Measurements from ENCODE around the gene BRD3OS.

BRD3OS gene

DNA sequence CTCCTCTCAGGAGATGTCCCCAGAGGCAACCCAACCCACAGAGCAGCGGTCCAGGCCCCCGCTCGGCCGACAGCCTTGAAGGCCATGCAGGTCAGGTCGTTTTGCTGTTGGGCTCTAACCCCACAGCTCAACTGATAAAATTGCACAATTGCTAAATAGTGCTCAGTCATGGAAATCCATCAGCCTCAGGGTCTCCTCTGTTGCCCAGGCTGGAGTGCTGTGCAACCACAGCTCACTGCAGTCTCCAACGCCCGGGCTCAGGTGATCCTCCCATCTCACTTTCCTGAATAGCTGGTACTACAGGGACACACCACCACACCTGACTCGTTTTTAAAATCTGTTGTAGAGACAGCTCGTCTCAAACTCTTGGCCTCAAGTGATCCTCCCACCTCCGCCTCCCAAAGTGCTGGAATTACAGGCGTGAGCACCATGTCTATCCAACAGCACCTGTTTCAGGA, 18.3 kb downstream of the BRD3OS start:
- DNase-seq, result no peak
- H3K36me3 Mint-ChIP-seq, result peaks cover 30% of the 10 kb centered on the region
- CTCF ChIA-PET, result no interaction called here
- H3K4me1 Mint-ChIP-seq, result no peaks in the 10 kb centered on the region
- no peak overlapping the region for H3K27ac Mint-ChIP-seq
- H3K9me3 Mint-ChIP-seq, result no peaks in the 10 kb centered on the region
- H3K4me3 Mint-ChIP-seq, result no peak overlapping the region
- no peaks in the 10 kb centered on the region for H3K27me3 Mint-ChIP-seq

DNA sequence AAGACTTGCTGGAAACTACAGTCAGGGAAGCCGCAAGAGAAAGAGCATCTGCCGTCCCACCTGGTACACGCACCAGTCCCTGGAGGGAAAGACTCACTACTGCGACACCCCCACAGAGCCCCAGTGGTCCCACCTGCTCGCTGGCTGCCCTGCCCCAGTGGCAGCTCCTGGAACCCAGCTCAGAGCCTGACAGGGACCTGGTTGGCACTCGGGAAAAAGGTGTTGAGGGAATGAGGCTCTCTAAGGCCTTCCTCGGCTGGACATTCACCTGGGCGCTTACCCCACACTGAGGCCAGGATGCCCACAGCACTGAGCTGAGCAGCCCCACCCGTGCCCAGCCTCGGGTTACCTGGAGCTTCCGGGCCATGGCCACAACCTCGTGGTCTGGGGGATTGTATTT, 19.7 kb downstream of the BRD3OS start:
- Mint-ChIP-seq H3K9me3 (no peaks in the 10 kb centered on the region), H3K27ac (no peak overlapping the region)

DNA sequence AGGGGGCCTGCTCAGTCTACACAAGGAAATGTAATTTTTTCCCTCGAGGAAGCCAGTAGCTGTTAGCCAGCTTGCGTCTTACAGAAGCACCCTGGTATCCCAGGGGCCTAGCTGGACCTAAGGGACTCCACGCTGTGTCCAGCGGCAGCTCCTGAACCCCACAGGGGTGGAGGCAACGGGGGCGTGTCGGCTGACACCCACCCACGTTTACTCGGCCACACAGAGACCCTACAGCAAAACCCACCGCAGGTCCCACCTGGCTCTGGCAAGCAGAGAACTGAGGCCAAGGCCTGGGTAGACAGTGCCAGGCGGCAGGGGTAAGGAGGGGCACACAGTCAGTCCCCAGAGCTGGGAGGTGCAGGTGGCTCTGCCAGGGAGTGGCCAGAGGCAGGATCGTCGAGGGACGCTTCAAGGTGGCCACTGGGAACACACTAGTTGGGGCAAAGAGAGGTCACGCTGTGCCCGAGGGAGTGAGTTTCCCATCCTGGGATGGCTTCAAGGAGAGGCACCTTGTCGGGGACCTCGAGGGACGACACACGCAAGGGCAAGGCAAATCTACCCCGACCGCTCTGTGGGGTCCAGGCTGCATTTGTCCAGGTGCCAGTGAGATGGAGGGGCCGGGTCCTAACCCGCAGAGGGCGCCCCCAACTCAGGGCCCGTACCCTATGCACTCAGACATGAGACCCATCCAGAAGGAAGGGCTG, 20.7 kb downstream of the BRD3OS start:
- H3K4me3 Mint-ChIP-seq, result no peak overlapping the region
- H3K27ac Mint-ChIP-seq, result no peak overlapping the region
- no peaks in the 10 kb centered on the region for H3K9me3 Mint-ChIP-seq
- H3K27me3 Mint-ChIP-seq, result no peaks in the 10 kb centered on the region
- DNase-seq, result no peak
- CTCF ChIA-PET, result no interaction called here
- H3K36me3 Mint-ChIP-seq, result peaks cover 17% of the 10 kb centered on the region
- no peaks in the 10 kb centered on the region for H3K4me1 Mint-ChIP-seq

More for the DNA sequence above, 19.7 kb downstream of the BRD3OS start:
- no peaks in the 10 kb centered on the region for H3K4me1 Mint-ChIP-seq
- CTCF ChIA-PET, result interaction anchor here (0.7 kb wide), 1 partner anchor 18 kb away, joined by 3 read pairs; no protein-coding TSS in a partner anchor
- H3K27me3 Mint-ChIP-seq, result no peaks in the 10 kb centered on the region
- no peak overlapping the region for H3K4me3 Mint-ChIP-seq
- H3K36me3 Mint-ChIP-seq, result peaks cover 20% of the 10 kb centered on the region
- DNase-seq, result no peak

DNA sequence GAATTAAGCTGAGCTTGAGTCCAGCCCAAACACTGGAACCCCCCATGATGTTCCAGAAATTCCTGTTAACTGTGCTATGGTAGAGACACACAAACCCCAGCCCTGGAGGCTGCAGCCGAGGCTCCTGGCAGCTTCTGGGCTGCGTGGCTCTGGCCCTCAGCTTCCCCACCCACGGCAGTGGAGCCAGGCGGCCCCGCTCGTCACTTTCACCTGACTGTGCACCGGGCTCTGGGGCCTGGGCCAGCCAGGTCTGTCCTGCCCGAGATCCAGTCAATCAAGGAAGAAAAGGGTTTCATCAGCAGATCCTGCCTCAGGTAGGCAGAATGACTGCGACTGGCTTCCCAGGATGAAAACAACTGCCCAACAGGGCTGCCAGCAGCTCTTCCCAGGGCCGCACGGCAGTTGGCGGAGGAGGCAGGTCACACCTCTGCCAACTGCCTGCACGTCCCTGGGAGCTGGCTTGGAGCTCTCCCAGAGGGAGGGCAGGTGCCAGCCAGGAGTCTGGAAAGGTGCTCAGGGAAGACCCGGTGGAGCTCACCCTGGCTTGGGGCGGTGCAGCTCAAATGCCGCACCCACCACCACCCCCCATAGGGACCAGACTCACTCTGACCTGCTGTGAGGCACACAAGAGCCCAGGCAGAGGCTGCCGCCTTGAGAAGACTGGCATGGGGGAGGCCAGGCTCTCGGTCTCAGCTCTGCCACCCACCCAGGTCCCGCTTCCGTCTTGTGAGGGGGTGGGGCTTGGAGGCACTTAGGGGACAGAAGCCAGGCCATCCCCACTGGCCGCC, 21.8 kb downstream of the BRD3OS start:
- H3K27ac Mint-ChIP-seq, result no peak overlapping the region
- H3K36me3 Mint-ChIP-seq, result peaks cover 22% of the 10 kb centered on the region
- no peak overlapping the region for H3K4me3 Mint-ChIP-seq
- H3K27me3 Mint-ChIP-seq, result no peaks in the 10 kb centered on the region
- no peaks in the 10 kb centered on the region for H3K4me1 Mint-ChIP-seq
- H3K9me3 Mint-ChIP-seq, result no peaks in the 10 kb centered on the region
- CTCF ChIA-PET, result no interaction called here
- DNase-seq, result no peak

DNA sequence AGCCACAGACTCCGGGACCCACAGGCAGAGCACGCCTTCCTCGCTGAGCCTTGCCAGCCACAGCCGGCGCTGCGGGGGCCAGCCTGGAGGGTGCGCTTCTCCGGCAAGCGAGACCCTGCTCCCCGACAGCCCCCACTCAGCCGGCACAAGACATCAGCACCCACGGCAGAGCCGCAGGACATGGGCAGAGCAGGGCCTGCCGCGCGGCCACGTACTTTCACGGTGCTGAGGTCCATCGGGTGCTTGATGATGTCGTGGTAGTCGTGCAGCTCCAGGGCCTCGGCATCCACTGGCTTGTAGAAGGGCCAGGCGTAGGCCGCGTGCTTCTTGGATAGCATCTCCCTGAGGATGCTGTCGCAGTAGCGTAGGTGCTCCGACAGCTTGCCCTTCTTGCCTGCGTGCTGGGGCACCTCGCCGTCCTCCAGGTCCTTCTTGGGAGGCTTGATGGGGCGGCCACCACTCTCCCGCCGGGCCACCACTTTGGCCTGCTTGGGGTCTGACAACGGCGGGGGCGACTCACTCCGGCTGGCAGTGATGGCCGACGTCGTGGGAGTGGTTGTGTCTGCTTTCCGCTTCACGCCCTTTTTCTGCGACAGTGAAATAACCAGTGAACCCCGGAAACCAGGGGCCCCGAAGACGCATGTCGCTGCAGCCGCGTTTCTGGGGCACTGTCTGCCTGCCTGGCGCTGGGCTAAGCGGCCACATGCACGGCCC, 22.7 kb downstream of the BRD3OS start:
- Mint-ChIP-seq H3K4me3 (no peak overlapping the region), H3K27me3 (no peaks in the 10 kb centered on the region), H3K4me1 (no peaks in the 10 kb centered on the region), H3K9me3 (no peaks in the 10 kb centered on the region), H3K27ac (no peak overlapping the region), H3K36me3 (peaks cover 22% of the 10 kb centered on the region)
- no peak for DNase-seq
- CTCF ChIA-PET, result no interaction called here

DNA sequence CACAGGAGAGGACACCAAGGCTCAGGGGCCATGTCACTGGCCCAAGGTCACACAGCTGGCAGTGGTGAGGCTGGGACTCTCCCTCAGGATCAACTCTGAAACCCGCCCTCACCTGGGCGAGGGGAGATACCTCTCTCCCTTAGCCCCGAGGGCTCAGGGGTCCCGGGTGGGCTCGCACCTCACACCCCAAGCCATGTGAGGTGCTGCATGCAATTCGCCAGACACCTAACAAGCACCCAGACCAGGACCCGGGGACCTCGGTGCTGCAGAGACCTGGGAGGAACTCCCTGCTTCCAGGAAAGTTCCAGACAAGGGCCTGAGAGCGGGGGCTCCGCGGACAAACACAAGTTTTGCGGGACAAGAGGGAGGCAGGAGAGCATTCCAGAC, 23.3 kb downstream of the BRD3OS start:
- CTCF ChIA-PET, result no interaction called here
- Mint-ChIP-seq H3K27me3 (no peaks in the 10 kb centered on the region), H3K27ac (no peak overlapping the region), H3K4me1 (no peaks in the 10 kb centered on the region), H3K9me3 (no peaks in the 10 kb centered on the region), H3K4me3 (no peak overlapping the region), H3K36me3 (peaks cover 22% of the 10 kb centered on the region)
- no peak for DNase-seq

DNA sequence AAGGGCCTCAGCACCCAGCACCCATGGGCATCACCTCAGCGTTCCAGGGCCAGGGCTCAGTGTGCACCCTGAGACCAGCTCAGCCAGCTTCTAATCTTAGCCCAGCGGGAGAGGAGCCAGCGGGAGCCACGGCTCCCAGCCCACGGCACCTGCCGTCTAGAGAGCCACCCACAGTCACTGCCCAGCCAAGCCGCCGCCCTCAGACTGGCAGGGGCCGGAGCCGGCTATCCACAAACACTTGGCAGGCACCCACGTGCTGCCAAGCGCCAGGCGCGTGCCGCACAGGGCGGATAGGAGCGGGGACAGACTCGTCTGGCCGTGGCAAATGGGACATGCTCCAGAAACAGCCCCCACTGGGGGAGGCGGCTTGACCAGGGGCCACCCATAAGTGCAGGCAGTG, 24.0 kb downstream of the BRD3OS start:
- Mint-ChIP-seq H3K27me3 (no peaks in the 10 kb centered on the region), H3K36me3 (peaks cover 21% of the 10 kb centered on the region)
- CTCF ChIA-PET, result no interaction called here

DNA sequence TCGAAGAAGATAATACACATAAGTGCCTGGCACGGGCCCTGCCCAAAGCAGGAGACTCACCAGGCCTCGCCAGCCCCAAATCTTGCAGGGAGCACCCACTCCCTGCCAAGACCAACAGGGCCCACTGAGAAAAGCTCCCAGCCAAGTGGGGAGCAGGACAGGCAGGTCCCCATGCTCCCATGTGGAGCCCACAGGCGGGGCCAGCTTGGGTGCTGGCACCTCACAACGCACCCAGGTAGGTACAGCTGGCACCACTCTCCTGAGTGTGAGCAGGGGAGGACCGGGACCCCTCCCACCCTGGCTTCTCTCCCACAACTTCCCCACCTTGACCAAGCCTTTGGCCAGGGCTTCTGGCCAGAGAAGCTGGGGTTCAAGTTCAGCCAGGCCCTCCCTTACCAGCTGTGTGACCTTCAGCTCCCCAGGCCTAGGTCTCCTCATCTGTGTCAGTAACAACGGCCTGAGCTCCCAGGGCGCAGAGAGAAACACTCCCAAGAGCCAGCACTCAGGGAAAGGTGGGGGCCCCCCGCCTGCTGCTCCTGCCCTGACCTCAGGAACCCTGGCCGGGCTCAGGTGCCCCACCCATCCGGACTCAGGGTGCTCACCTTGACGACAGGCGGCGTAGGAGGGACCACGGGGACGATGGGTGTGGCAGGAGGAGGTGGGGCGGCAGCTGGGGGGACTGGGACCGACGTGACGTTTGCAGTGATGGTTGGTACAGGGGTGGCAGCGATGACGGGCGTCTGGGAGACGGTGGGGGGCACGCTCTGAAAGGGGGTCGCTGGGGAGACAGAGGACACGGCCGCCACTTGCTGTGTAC, 24.7 kb downstream of the BRD3OS start:
- H3K27ac Mint-ChIP-seq, result no peak overlapping the region
- CTCF ChIA-PET, result interaction anchor here (1.2 kb wide), 1 partner anchor 12 kb away, joined by 3 read pairs; no protein-coding TSS in a partner anchor
- H3K9me3 Mint-ChIP-seq, result no peaks in the 10 kb centered on the region
- H3K4me1 Mint-ChIP-seq, result no peaks in the 10 kb centered on the region
- no peak overlapping the region for H3K4me3 Mint-ChIP-seq
- peaks cover 15% of the 10 kb centered on the region for H3K36me3 Mint-ChIP-seq
- no peak for DNase-seq
- H3K27me3 Mint-ChIP-seq, result no peaks in the 10 kb centered on the region

More for the DNA sequence above, 24.0 kb downstream of the BRD3OS start:
- Mint-ChIP-seq H3K9me3 (no peaks in the 10 kb centered on the region), H3K4me1 (no peaks in the 10 kb centered on the region), H3K4me3 (no peak overlapping the region), H3K27ac (no peak overlapping the region)
- no peak for DNase-seq

DNA sequence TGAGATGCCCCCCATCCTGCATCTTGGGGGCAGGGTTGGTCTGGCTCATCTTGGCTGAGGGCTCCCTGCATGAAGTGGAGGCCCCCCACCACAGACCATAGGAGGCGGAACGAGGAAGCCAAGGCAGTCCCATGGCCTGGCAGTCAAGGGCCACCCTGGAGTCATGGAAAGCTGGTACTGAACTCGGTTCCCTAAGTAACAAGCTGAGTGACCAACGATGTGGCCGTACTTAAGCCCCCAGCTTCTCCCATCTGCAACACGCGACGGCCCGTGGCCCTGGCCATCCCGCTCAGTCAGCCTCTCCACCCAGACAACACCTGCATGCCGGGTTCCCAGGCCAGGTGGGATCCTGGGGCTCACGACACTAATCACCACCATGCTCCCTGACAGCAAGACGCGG, 25.4 kb downstream of the BRD3OS start:
- H3K4me1 Mint-ChIP-seq, result no peaks in the 10 kb centered on the region
- H3K27ac Mint-ChIP-seq, result no peak overlapping the region
- H3K4me3 Mint-ChIP-seq, result no peak overlapping the region
- no peak for DNase-seq
- H3K36me3 Mint-ChIP-seq, result peaks cover 15% of the 10 kb centered on the region
- no peaks in the 10 kb centered on the region for H3K9me3 Mint-ChIP-seq
- no peaks in the 10 kb centered on the region for H3K27me3 Mint-ChIP-seq
- CTCF ChIA-PET, result interaction anchor here (1.2 kb wide), 1 partner anchor 11 kb away, joined by 3 read pairs; no protein-coding TSS in a partner anchor

DNA sequence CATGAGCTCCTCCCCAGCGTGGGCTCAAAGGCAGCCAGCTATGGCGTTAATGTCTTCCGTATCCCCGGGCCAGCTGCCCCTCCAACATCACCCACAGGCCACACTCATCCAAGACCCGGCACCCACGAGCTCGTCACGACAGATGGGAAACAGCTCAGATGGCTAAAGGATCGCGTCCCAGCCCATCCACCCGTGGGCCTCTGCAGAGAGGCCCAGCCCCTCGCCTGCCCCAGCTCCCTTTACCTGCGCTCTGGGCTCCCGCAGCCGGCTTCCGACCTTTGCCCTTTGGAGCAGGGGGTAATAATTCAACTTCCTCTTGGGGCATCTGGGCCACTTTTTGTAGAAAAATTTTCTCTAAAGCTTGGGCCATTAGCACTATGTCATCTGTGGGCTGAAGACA, 26.0 kb downstream of the BRD3OS start:
- H3K27me3 Mint-ChIP-seq, result no peaks in the 10 kb centered on the region
- H3K27ac Mint-ChIP-seq, result no peak overlapping the region
- DNase-seq, result no peak
- no peaks in the 10 kb centered on the region for H3K9me3 Mint-ChIP-seq
- CTCF ChIA-PET, result interaction anchor here (1.2 kb wide), 1 partner anchor 10 kb away, joined by 3 read pairs; no protein-coding TSS in a partner anchor
- H3K36me3 Mint-ChIP-seq, result peaks cover 15% of the 10 kb centered on the region
- H3K4me3 Mint-ChIP-seq, result no peak overlapping the region
- H3K4me1 Mint-ChIP-seq, result peaks cover 2% of the 10 kb centered on the region

DNA sequence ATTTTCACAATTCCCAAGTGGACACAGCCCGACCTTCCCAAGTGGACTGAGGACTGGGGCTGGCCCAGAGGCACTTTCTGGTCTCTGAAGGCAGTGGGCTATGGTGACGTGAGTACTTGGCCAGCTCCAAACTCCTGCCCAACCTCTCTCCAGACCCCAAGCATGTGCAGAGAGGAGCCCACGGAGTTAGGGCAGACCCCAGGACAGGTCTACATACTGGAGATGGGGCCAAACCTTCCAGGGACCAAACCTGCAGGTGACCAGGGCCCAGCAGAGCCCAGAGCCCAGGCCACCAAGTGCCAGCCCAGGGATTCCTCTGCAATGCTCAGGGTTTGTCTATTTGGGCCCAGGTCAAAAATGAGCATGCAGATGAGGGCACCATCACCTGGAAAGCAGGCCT, 27.2 kb downstream of the BRD3OS start:
- CTCF ChIA-PET, result no interaction called here
- Mint-ChIP-seq H3K4me3 (no peak overlapping the region), H3K27me3 (no peaks in the 10 kb centered on the region), H3K27ac (no peak overlapping the region), H3K36me3 (peaks cover 13% of the 10 kb centered on the region), H3K9me3 (no peaks in the 10 kb centered on the region), H3K4me1 (peaks cover 2% of the 10 kb centered on the region)
- DNase-seq, result no peak

DNA sequence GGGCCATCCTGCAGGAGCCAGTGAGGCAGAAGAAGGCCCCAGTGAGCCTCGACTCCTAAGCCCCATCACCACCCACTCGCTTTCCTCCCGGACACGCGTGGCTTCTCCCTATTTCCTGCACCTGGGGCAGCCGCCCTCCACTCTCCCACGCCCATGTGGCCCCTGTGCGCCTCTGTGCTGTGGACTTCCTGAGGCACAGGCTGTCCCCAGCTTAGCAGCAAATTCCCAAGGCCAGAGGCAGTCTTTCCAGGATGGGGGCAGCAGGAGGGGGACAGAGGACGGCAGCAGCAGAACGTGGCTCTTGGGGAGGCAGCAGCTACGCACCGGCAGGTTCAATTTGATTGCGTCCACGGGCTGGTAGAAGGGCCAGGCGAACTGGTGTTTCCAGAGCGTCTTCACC, 27.7 kb downstream of the BRD3OS start:
- Mint-ChIP-seq H3K9me3 (no peaks in the 10 kb centered on the region), H3K4me1 (peaks cover 2% of the 10 kb centered on the region), H3K27ac (no peak overlapping the region), H3K27me3 (no peaks in the 10 kb centered on the region), H3K4me3 (no peak overlapping the region), H3K36me3 (peaks cover 11% of the 10 kb centered on the region)
- CTCF ChIA-PET, result no interaction called here
- DNase-seq, result no peak

DNA sequence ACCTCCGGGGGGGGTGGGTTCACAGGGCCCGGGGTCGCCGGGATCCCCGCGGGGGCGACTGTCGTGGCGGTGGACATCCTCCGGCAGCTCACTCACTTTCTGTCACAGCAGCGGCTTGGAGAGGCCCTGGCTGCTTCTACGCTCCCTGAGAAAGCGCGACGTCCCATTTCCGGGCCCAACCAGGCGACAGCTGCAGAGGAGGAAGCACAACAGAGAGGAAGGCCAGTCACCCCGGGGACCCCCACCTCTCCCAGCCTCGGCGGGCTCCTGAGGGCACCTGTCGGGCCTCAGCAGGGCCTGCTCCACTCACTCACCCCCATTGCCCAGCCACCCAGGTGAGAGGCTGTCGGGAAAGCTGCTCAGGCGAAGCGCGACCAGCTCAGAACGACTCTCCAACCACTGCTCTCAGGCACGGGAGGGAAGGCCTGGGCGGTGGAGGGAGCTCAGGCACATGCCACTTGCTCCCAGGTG, 28.2 kb downstream of the BRD3OS start:
- Mint-ChIP-seq H3K9me3 (no peaks in the 10 kb centered on the region), H3K4me1 (peaks cover 2% of the 10 kb centered on the region), H3K4me3 (no peak overlapping the region), H3K27ac (no peak overlapping the region), H3K36me3 (peaks cover 11% of the 10 kb centered on the region), H3K27me3 (no peaks in the 10 kb centered on the region)
- CTCF ChIA-PET, result no interaction called here
- no peak for DNase-seq

All from activated naive CD4-positive, alpha-beta T cell treated with anti-CD3 and anti-CD28 coated beads, Interleukin-2, amount 10 ng/mL, durations not matched to agents 7 days and 5 days (primary cell).